A549 treated with DMSO at 1 μM for 4 hours (cell line): Measurements from ENCODE around the gene PIP4K2A. TPM values are rescaled to one million over a fixed set of nuclear protein-coding genes. Genes with fewer than 3 reads are reported as not detected.

Experiments
- total RNA-seq: library from RNA; stranded (reverse); fragments of 200-300 nt; extraction: Qiagen RNA extraction; gene quantifications from 5 replicates; pipeline ENCODE4 v1.2.3, GENCODE V29; 2022; ENCODE audit warnings: low read depth

PIP4K2A gene
- total RNA-seq, result 20.8 to 33.0 TPM (median 26.3 TPM) in 5 replicates

GRCh38 chr10:22714479-22715289, at the start of gene PIP4K2A:
Gene PIP4K2A, minus strand, starts transcription at chr10:22714578. Its CDS starts 252 bp downstream, at chr10:22714326.

Other genes with a start within 250 kb of the PIP4K2A start
- 0.50 to 0.81 TPM (median 0.65 TPM) in 5 replicates for gene ARMC3, start 213.5 kb upstream of the PIP4K2A start, total RNA-seq